ENCODE results near the gene SLC17A9.

DNA sequence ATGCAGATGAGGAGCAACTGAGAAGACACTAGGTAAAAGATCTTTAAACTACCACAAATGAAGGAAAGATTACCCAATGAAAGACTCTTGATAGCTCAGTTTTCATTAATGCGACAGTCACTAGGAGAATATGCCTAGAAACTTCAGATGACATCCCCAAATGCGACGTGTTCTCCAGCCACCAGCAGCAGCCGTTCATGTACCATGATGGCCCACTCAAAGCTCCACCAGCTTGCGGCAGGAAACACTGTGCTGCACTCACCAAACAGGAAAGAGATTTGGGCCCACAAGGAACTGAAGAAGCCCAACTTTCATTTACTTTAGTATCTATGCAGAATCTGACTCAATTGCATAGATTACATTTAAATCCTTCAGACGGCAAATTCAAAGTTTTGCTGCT is 33.7 kb upstream of the SLC17A9 start:
- TF ChIP-seq, protein P1, sequence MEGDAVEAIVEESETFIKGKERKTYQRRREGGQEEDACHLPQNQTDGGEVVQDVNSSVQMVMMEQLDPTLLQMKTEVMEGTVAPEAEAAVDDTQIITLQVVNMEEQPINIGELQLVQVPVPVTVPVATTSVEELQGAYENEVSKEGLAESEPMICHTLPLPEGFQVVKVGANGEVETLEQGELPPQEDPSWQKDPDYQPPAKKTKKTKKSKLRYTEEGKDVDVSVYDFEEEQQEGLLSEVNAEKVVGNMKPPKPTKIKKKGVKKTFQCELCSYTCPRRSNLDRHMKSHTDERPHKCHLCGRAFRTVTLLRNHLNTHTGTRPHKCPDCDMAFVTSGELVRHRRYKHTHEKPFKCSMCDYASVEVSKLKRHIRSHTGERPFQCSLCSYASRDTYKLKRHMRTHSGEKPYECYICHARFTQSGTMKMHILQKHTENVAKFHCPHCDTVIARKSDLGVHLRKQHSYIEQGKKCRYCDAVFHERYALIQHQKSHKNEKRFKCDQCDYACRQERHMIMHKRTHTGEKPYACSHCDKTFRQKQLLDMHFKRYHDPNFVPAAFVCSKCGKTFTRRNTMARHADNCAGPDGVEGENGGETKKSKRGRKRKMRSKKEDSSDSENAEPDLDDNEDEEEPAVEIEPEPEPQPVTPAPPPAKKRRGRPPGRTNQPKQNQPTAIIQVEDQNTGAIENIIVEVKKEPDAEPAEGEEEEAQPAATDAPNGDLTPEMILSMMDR (conservative IDR thresholded peaks at IDR 0.05; ENCODE audit: low read depth, low read length), result no peak
- TF ChIP-seq EZH2 (IDR thresholded peaks at IDR 0.05; ENCODE audit: low read length, unreplicated experiment) (no peak), EZH2phosphoT487 (IDR thresholded peaks at IDR 0.05; ENCODE audit: borderline replicate concordance, low read length) (no peak)
